ENCODE results near the gene KAT8. TPM values are rescaled to one million over a fixed set of nuclear protein-coding genes. Genes with fewer than 3 reads are reported as not detected.

KAT8 gene
- total RNA-seq, 1 experiment from 2014 or later: 45.2 TPM

DNA sequence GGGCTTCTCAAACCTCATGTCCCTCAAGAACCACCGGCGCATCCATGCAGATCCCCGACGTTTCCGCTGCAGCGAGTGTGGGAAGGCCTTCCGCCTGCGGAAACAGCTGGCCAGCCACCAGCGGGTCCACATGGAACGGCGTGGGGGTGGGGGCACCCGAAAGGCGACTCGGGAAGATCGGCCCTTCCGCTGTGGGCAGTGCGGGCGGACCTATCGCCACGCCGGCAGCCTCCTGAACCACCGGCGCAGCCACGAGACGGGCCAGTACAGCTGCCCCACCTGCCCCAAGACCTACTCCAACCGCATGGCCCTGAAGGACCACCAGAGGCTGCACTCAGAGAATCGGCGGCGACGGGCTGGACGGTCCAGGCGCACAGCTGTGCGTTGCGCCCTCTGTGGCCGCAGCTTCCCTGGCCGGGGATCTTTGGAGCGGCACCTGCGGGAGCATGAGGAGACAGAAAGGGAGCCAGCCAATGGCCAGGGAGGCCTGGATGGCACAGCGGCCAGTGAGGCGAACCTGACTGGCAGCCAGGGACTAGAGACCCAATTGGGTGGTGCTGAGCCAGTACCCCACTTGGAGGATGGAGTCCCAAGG, 37.3 kb upstream of the KAT8 start:
- Histone ChIP-seq H3K36me3 (peaks cover 87% of the 10 kb centered on the region), H3K27ac (no peak overlapping the region)

DNA sequence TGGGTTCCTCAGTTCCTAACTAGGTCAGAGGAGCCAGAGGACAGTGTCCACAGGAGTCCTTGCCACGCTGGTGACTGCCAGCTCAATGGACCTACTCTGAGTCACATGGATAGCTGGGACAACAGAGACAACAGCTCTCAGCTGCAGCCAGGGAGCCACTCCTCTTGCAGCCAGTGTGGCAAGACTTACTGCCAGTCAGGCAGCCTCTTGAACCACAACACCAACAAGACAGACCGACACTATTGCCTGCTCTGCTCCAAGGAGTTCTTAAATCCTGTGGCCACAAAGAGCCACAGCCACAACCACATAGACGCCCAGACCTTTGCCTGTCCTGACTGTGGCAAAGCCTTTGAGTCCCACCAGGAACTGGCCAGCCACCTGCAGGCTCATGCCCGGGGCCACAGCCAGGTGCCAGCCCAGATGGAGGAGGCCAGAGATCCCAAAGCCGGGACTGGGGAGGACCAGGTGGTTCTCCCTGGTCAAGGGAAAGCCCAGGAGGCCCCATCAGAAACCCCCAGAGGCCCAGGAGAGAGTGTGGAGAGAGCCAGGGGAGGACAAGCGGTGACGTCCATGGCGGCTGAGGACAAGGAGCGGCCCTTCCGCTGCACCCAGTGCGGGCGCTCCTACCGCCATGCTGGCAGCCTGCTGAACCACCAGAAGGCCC, 36.6 kb upstream of the KAT8 start:
- H3K4me3 ChIP-seq: no peak overlapping the region
- peaks cover 84% of the 10 kb centered on the region for H3K36me3 ChIP-seq
- no peak for DNase-seq (ENCODE audit: low read depth in 1 of 2, low spot score in 2 of 2)
- no peaks in the 10 kb centered on the region for H3K27me3 ChIP-seq (replicated peaks)
- no peaks in the 10 kb centered on the region for H3K9me3 ChIP-seq (replicated peaks)
- no peaks in the 10 kb centered on the region for H3K4me1 ChIP-seq (replicated peaks)
- no peak overlapping the region for H3K27ac ChIP-seq

More for the DNA sequence above, 37.3 kb upstream of the KAT8 start:
- Histone ChIP-seq H3K9me3 (replicated peaks) (no peaks in the 10 kb centered on the region), H3K4me1 (replicated peaks) (peaks cover 5% of the 10 kb centered on the region), H3K4me3 (no peak overlapping the region), H3K27me3 (replicated peaks) (no peaks in the 10 kb centered on the region)
- peak in 1 of 2 experiments; percentile 45 for DNase-seq (ENCODE audit: low read depth in 1 of 2, low spot score in 2 of 2)

DNA sequence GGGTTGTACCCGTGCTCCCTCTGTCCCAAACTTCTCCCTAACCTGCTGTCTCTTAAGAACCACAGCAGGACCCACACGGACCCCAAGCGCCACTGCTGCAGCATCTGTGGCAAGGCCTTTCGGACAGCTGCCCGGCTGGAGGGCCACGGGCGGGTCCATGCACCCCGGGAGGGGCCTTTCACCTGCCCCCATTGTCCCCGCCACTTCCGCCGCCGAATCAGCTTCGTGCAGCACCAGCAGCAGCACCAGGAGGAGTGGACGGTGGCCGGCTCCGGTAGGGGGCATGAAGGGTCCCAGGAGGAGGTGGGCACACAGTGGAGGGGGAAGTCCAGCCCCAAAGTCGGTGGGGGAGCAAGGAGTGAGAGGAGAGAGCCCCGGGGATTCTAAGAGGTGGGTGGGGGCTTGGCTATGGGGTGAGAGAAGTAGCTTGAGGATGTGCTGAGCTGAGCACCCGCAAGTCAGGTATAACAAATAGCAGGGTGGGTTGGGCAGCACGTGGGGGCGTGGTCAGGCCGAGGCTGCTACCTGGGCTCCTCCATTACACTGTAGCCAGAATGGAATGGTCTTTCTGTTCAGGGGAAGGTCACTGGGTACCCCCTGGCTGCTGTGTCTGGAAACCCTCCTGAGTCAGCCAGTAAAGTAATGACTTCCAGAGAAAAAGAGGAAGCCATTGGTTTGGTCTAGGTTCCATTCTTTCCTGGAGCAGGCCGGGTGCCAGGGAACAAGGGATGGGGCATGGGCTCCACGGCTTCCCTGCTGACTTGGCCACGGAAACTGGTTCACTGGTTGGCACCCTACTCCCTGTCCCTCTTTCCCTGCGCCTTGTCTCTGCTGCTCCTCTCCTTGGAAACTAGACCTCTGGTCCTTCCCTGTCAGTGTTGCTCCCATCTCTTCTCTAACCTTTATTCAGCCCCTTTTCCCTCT, 35.8 kb upstream of the KAT8 start:
- Histone ChIP-seq H3K9me3 (replicated peaks) (no peaks in the 10 kb centered on the region), H3K4me1 (replicated peaks) (no peaks in the 10 kb centered on the region), H3K27me3 (replicated peaks) (no peaks in the 10 kb centered on the region), H3K36me3 (peaks cover 76% of the 10 kb centered on the region), H3K27ac (no peak overlapping the region), H3K4me3 (no peak overlapping the region)
- no peak for DNase-seq (ENCODE audit: low read depth in 1 of 2, low spot score in 2 of 2)

- Histone ChIP-seq H3K9me3 (replicated peaks) (no peaks in the 10 kb centered on the region), H3K36me3 (peaks cover 67% of the 10 kb centered on the region), H3K27me3 (replicated peaks) (no peaks in the 10 kb centered on the region), H3K4me3 (no peak overlapping the region), H3K27ac (no peak overlapping the region), H3K4me1 (replicated peaks) (no peaks in the 10 kb centered on the region)
- DNase-seq (ENCODE audit: low read depth in 1 of 2, low spot score in 2 of 2): no peak
Measured at GRCh38 chr16:31082368-31083045, 35.0 kb upstream of the KAT8 start.

- no peaks in the 10 kb centered on the region for H3K9me3 ChIP-seq (replicated peaks)
- DNase-seq (ENCODE audit: low read depth in 1 of 2, low spot score in 2 of 2): no peak
- H3K4me3 ChIP-seq: no peak overlapping the region
- no peak overlapping the region for H3K27ac ChIP-seq
- H3K27me3 ChIP-seq (replicated peaks): no peaks in the 10 kb centered on the region
- no peaks in the 10 kb centered on the region for H3K4me1 ChIP-seq (replicated peaks)
- H3K36me3 ChIP-seq: peaks cover 62% of the 10 kb centered on the region
Measured at GRCh38 chr16:31083081-31083480, 34.4 kb upstream of the KAT8 start.

- H3K36me3 ChIP-seq: peaks cover 57% of the 10 kb centered on the region
- H3K4me1 ChIP-seq (replicated peaks): no peaks in the 10 kb centered on the region
- no peak overlapping the region for H3K27ac ChIP-seq
- H3K27me3 ChIP-seq (replicated peaks): no peaks in the 10 kb centered on the region
- no peaks in the 10 kb centered on the region for H3K9me3 ChIP-seq (replicated peaks)
- no peak overlapping the region for H3K4me3 ChIP-seq
- DNase-seq (ENCODE audit: low read depth in 1 of 2, low spot score in 2 of 2): no peak
Measured at GRCh38 chr16:31083556-31083955, 33.9 kb upstream of the KAT8 start.

- Histone ChIP-seq H3K27ac (no peak overlapping the region), H3K27me3 (replicated peaks) (no peaks in the 10 kb centered on the region), H3K4me1 (replicated peaks) (no peaks in the 10 kb centered on the region), H3K36me3 (peaks cover 53% of the 10 kb centered on the region), H3K9me3 (replicated peaks) (no peaks in the 10 kb centered on the region), H3K4me3 (no peak overlapping the region)
- DNase-seq (ENCODE audit: low read depth in 1 of 2, low spot score in 2 of 2): no peak
Measured at GRCh38 chr16:31083981-31084380, 33.5 kb upstream of the KAT8 start.

GRCh38 chr16:31084584-31085302, 32.7 kb upstream of the KAT8 start:
- Histone ChIP-seq H3K4me3 (no peak overlapping the region), H3K27me3 (replicated peaks) (no peaks in the 10 kb centered on the region), H3K36me3 (peaks cover 48% of the 10 kb centered on the region), H3K9me3 (replicated peaks) (no peaks in the 10 kb centered on the region), H3K4me1 (replicated peaks) (no peaks in the 10 kb centered on the region), H3K27ac (no peak overlapping the region)
- peak in 1 of 2 experiments; percentile 36 for DNase-seq (ENCODE audit: low read depth in 1 of 2, low spot score in 2 of 2)

DNA sequence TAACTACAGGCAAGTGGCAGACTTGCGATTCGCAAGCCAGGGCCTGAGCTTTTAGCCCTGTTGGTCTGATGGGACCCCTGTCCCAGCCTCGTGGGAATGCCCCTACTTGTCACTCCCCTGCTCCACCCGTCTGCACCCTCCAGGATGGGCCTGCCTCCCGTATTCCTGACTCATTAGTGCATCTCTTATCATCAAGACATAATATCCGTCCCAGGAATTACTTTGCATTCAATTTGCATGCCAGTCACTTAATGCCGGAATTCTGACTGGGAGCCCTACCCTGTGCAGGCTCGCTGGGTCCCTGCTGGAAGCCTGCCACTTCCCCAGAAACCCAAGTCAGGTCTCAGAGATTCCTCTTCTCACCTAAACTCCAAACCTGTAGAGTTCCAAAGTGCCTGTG, 32.1 kb upstream of the KAT8 start:
- no peaks in the 10 kb centered on the region for H3K9me3 ChIP-seq (replicated peaks)
- H3K27ac ChIP-seq: no peak overlapping the region
- H3K27me3 ChIP-seq (replicated peaks): no peaks in the 10 kb centered on the region
- peaks cover 44% of the 10 kb centered on the region for H3K36me3 ChIP-seq
- H3K4me3 ChIP-seq: no peak overlapping the region
- no peaks in the 10 kb centered on the region for H3K4me1 ChIP-seq (replicated peaks)
- no peak for DNase-seq (ENCODE audit: low read depth in 1 of 2, low spot score in 2 of 2)

- H3K27me3 ChIP-seq (replicated peaks): no peaks in the 10 kb centered on the region
- H3K27ac ChIP-seq: no peak overlapping the region
- H3K4me1 ChIP-seq (replicated peaks): no peaks in the 10 kb centered on the region
- H3K9me3 ChIP-seq (replicated peaks): no peaks in the 10 kb centered on the region
- H3K4me3 ChIP-seq: no peak overlapping the region
- peak in 1 of 2 experiments; percentile 47 for DNase-seq (ENCODE audit: low read depth in 1 of 2, low spot score in 2 of 2)
- H3K36me3 ChIP-seq: peaks cover 44% of the 10 kb centered on the region
Measured at GRCh38 chr16:31085873-31086628, 31.4 kb upstream of the KAT8 start.

DNA sequence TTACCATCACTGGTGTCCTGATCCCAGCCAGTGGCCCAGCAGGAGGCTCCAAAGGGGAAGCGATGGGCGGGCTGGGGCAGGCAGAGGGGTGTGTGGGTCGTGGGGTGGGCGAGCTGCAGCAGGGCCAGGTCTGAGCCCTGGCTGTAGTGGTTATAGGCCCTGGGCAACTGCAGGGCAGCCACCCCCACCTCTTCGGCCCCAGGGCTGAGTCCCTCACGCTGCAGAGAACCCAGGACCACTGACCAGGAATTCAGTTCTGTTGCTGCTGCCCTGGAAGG, 30.9 kb upstream of the KAT8 start:
- Histone ChIP-seq H3K4me1 (replicated peaks) (no peaks in the 10 kb centered on the region), H3K27me3 (replicated peaks) (no peaks in the 10 kb centered on the region), H3K36me3 (peaks cover 44% of the 10 kb centered on the region), H3K9me3 (replicated peaks) (no peaks in the 10 kb centered on the region), H3K27ac (no peak overlapping the region), H3K4me3 (no peak overlapping the region)
- no peak for DNase-seq (ENCODE audit: low read depth in 1 of 2, low spot score in 2 of 2)

DNA sequence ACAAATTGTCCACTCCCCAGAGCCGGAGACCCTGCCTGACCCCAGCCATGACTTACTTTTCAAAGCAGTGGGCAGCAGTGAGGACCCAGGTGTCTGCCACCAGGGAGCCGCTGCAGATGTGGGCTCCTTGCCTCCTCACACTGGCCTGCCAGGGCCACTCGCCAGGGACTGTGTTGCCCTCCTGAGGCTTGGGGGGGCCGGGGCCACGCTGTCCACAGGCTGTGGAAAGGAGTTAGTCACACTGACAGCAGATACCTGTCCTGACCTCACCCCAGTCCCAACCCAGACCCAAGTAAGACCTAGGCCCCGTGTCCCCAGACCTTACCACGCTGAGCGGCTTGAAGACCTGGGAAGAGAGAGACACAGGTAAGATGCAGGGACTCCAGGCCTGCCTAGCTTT, 30.0 kb upstream of the KAT8 start:
- Histone ChIP-seq H3K4me3 (no peak overlapping the region), H3K36me3 (peaks cover 36% of the 10 kb centered on the region), H3K4me1 (replicated peaks) (no peaks in the 10 kb centered on the region)

GRCh38 chr16:31087971-31088370, 29.5 kb upstream of the KAT8 start:
- Histone ChIP-seq H3K27ac (no peak overlapping the region), H3K4me3 (no peak overlapping the region), H3K9me3 (replicated peaks) (no peaks in the 10 kb centered on the region), H3K4me1 (replicated peaks) (no peaks in the 10 kb centered on the region), H3K36me3 (peaks cover 32% of the 10 kb centered on the region), H3K27me3 (replicated peaks) (no peaks in the 10 kb centered on the region)
- DNase-seq (ENCODE audit: low read depth in 1 of 2, low spot score in 2 of 2): no peak

More for the DNA sequence above, 30.0 kb upstream of the KAT8 start:
- DNase-seq (ENCODE audit: low read depth in 1 of 2, low spot score in 2 of 2): no peak
- Histone ChIP-seq H3K27ac (no peak overlapping the region), H3K9me3 (replicated peaks) (no peaks in the 10 kb centered on the region), H3K27me3 (replicated peaks) (no peaks in the 10 kb centered on the region)
